Testis (tissue), 3 donors: Measurements from ENCODE around the gene ATP2A1. TPM values are rescaled to one million over a fixed set of nuclear protein-coding genes. Genes with fewer than 3 reads are reported as not detected.

Source experiments
- DNase-seq: peaks from one replicate; pipeline ENCODE4 v3.0.0-alpha.2; 2019
- H3K27ac ChIP-seq, 2 donors: fragments of 200-600 bp; sonication (generic); one replicate each; pipeline ENCODE4 v1.5.1; 2019
- H3K27me3 ChIP-seq: fragments of 200-600 bp; sonication (generic); one replicate; pipeline ENCODE4 v1.5.1; 2019
- H3K36me3 ChIP-seq: fragments of 200-600 bp; sonication (generic); one replicate; pipeline ENCODE4 v1.5.1; 2017; ENCODE audit warnings: low read depth; ENCODE audit errors: missing control alignments
- H3K4me1 ChIP-seq: fragments of 200-600 bp; sonication (generic); one replicate; pipeline ENCODE4 v1.5.1; 2019
- H3K4me3 ChIP-seq, 2 donors: fragments of 200-600 bp; sonication (generic); one replicate each; pipeline ENCODE4 v1.5.1; 2017 to 2019
- H3K9me3 ChIP-seq: fragments of 200-600 bp; sonication (generic); one replicate; pipeline ENCODE4 v1.5.1; 2017
- CTCF ChIP-seq, 3 experiments: fragments of 450-650 bp in 2 of 3; fragments of 200-600 bp in 1 of 3; sonication (generic) in 1 of 3; IDR thresholded peaks; one replicate each; pipeline ENCODE4 v1.5.1; 2016 to 2019; ENCODE audit warnings: antibody characterized with exemption in 3 of 3, mild to moderate bottlenecking in 2 of 3, moderate library complexity in 1 of 3
- POLR2A ChIP-seq: fragments of 450-650 bp; IDR thresholded peaks from one replicate; pipeline ENCODE4 v1.6.1; 2017; ENCODE audit warnings: antibody characterized with exemption, mild to moderate bottlenecking, moderate library complexity
- WGBS, 2 donors: methylation state at CpG; one replicate each; pipeline ENCODE4 v1.1.5; 2018; 5-methylcytosine and 5-hydroxymethylcytosine counted together
- intact Hi-C: fragments of 100-400 bp; cut with DNase I; formaldehyde crosslinking; loops from one replicate; pipeline ENCODE4 v1.15.1; 2023; ENCODE audit warnings: low total_unique reads
- polyA plus RNA-seq: library from polyadenylated mRNA; stranded (reverse); fragments of 350-450 nt; fragmentation: Illumina TruSeq; extraction: RNeasy Lipid Tissue Mini Kit (QIAGEN cat#74804); gene quantifications from one replicate; pipeline ENCODE4 v1.2.3, GENCODE V29; 2014; ENCODE audit warnings: low read depth, low replicate concordance; ENCODE audit not compliant: insufficient read depth
- total RNA-seq, 2 donors: library from RNA; depleted of rRNA; stranded (reverse); fragments of >200 nt; gene quantifications; one replicate each; pipeline ENCODE4 v1.2.3, GENCODE V29; 2016

The ATP2A1 gene
- total and polyA plus RNA-seq, 3 donors from 2014 or later: 9.1 to 17.3 (median 12.2) TPM

GRCh38 chr16:28915181-28915580 lies 36.9 kb downstream of the ATP2A1 start:
- no peak for TF ChIP-seq POLR2A
- no peak for TF ChIP-seq CTCF (IDR thresholded peaks at IDR 0.05)
- Histone ChIP-seq H3K9me3 (no peaks in the 10 kb centered on the region), H3K4me1 (no peaks in the 10 kb centered on the region), H3K36me3 (no peaks in the 10 kb centered on the region), H3K27ac (no peak overlapping the region), H3K27me3 (no peaks in the 10 kb centered on the region), H3K4me3 (no peak overlapping the region)
- DNase-seq: no peak
- intact Hi-C loops: no loop called here

GRCh38 chr16:28917095-28917494 lies 38.8 kb downstream of the ATP2A1 start:
- no peaks in the 10 kb centered on the region for H3K27me3 ChIP-seq
- H3K4me1 ChIP-seq: no peaks in the 10 kb centered on the region
- H3K27ac ChIP-seq: no peak overlapping the region
- DNase-seq: no peak
- no peak overlapping the region for H3K4me3 ChIP-seq
- intact Hi-C loops: no loop called here
- no peaks in the 10 kb centered on the region for H3K36me3 ChIP-seq
- TF ChIP-seq CTCF (IDR thresholded peaks at IDR 0.05) (no peak), POLR2A (no peak)
- no peaks in the 10 kb centered on the region for H3K9me3 ChIP-seq
- WGBS, 2 donors: 89 to 91% methylated on average over 7 of the region's 7 CpGs

GRCh38 chr16:28918698-28919097 lies 40.4 kb downstream of the ATP2A1 start:
- H3K9me3 ChIP-seq: no peaks in the 10 kb centered on the region
- intact Hi-C loops: no loop called here
- 96 to 97% methylated on average over 3 of the region's 3 CpGs for WGBS, 2 donors
- no peak for TF ChIP-seq POLR2A
- TF ChIP-seq CTCF (IDR thresholded peaks at IDR 0.05): no peak
- H3K4me3 ChIP-seq: no peak overlapping the region
- H3K36me3 ChIP-seq: no peaks in the 10 kb centered on the region
- no peaks in the 10 kb centered on the region for H3K27me3 ChIP-seq
- H3K27ac ChIP-seq: no peak overlapping the region
- H3K4me1 ChIP-seq: peaks cover 2% of the 10 kb centered on the region
- DNase-seq: no peak

GRCh38 chr16:28923231-28923587 lies 44.9 kb downstream of the ATP2A1 start:
- Histone ChIP-seq H3K27ac (no peak overlapping the region), H3K27me3 (no peaks in the 10 kb centered on the region), H3K4me1 (peaks cover 13% of the 10 kb centered on the region), H3K36me3 (no peaks in the 10 kb centered on the region), H3K4me3 (no peak overlapping the region), H3K9me3 (no peaks in the 10 kb centered on the region)
- no peak for TF ChIP-seq POLR2A
- no peak for TF ChIP-seq CTCF (IDR thresholded peaks at IDR 0.05)
- 91 to 95% methylated on average over 3 of the region's 3 CpGs for WGBS, 2 donors
- no peak for DNase-seq
- intact Hi-C loops: no loop called here

GRCh38 chr16:28923652-28924398 lies 45.5 kb downstream of the ATP2A1 start:
- no peaks in the 10 kb centered on the region for H3K27me3 ChIP-seq
- H3K4me1 ChIP-seq: peaks cover 13% of the 10 kb centered on the region
- intact Hi-C loops: no loop called here
- peak overlapping the region in 1 of 2 donors; percentile 70 for H3K4me3 ChIP-seq
- no peak overlapping the region for H3K27ac ChIP-seq
- peak; percentile 30 for DNase-seq
- WGBS, 2 donors: 43 to 45% methylated on average over 12 of the region's 13 CpGs
- H3K9me3 ChIP-seq: no peaks in the 10 kb centered on the region
- TF ChIP-seq POLR2A (no peak), CTCF (IDR thresholded peaks at IDR 0.05) (no peak)
- no peaks in the 10 kb centered on the region for H3K36me3 ChIP-seq
